Smooth muscle cell (in vitro differentiated cells): ENCODE measurements around the gene NOTCH2. TPM values are rescaled to one million over a fixed set of nuclear protein-coding genes. Genes with fewer than 3 reads are reported as not detected.
"Not testable (repeated sequence)": the region's sequence is repeated elsewhere in the genome, so short reads cannot be mapped to it uniquely, and the experiment has no call there.

Experiments used
- DNase-seq: peaks from one replicate; lab custom pipeline; 2025; ENCODE audit not compliant: unreplicated experiment; lab: John Stamatoyannopoulos, UW
- H2AFZ ChIP-seq: fragments of 200-600 bp; sonication (generic); 2 replicates; pipeline ENCODE4 v1.6.0; 2016; ENCODE audit warnings: antibody characterized with exemption, low read depth, mild to moderate bottlenecking
- H3F3A ChIP-seq: fragments of 200-600 bp; sonication (generic); 2 replicates; pipeline ENCODE4 v1.6.0; 2017; ENCODE audit warnings: antibody characterized with exemption, low read depth
- H3K27ac ChIP-seq: fragments of 200-600 bp; sonication (generic); 2 replicates; pipeline ENCODE4 v1.5.1; 2016; ENCODE audit warnings: low read depth, mild to moderate bottlenecking
- H3K27me3 ChIP-seq: fragments of 200-600 bp; sonication (generic); 2 replicates; pipeline ENCODE4 v1.6.1; 2016; ENCODE audit warnings: low read depth, mild to moderate bottlenecking
- H3K36me3 ChIP-seq: fragments of 200-600 bp; sonication (generic); 2 replicates; pipeline ENCODE4 v1.5.1; 2016; ENCODE audit warnings: low read depth
- H3K4me1 ChIP-seq: fragments of 200-600 bp; sonication (generic); 2 replicates; pipeline ENCODE4 v1.5.1; 2016; ENCODE audit warnings: low read depth
- H3K4me2 ChIP-seq: fragments of 200-600 bp; sonication (generic); 2 replicates; pipeline ENCODE4 v1.6.0; 2016; ENCODE audit warnings: mild to moderate bottlenecking
- H3K4me3 ChIP-seq: fragments of 200-600 bp; sonication (generic); 2 replicates; pipeline ENCODE4 v1.5.1; 2016; ENCODE audit warnings: mild to moderate bottlenecking
- H3K79me2 ChIP-seq: fragments of 200-600 bp; sonication (generic); 2 replicates; pipeline ENCODE4 v1.6.0; 2016; ENCODE audit warnings: low read depth, mild to moderate bottlenecking
- H3K9ac ChIP-seq: fragments of 200-600 bp; sonication (generic); 2 replicates; pipeline ENCODE4 v1.6.0; 2016; ENCODE audit warnings: low read depth
- H3K9me3 ChIP-seq: fragments of 200-600 bp; sonication (generic); replicated peaks from 2 replicates; pipeline ENCODE4 v1.5.1; 2016; ENCODE audit warnings: low read depth
- H4K20me1 ChIP-seq: fragments of 200-600 bp; sonication (generic); 2 replicates; pipeline ENCODE4 v1.6.0; 2016; ENCODE audit warnings: low read depth
- WGBS: methylation state at CpG from one replicate; pipeline ENCODE4 v1.1.7; 2016; ENCODE audit warnings: low lambda C conversion rate; 5-methylcytosine and 5-hydroxymethylcytosine counted together
- polyA plus RNA-seq: library from polyadenylated mRNA; unstranded; fragments of >200 nt; fragmentation: Nextera tagmentation; extraction: Ambion mirVana; gene quantifications from 2 replicates; pipeline ENCODE4 v1.2.1, GENCODE V29; 2016
- total RNA-seq: library from RNA; depleted of rRNA; stranded (reverse); fragments of >200 nt; gene quantifications from 2 replicates; pipeline ENCODE4 v1.2.3, GENCODE V29; 2014
- TF ChIP-seq, protein P1 (sequence below): fragments of 200-600 bp; sonication (generic); IDR thresholded peaks from 2 replicates; pipeline ENCODE4 v1.5.1; 2017; ENCODE audit warnings: borderline replicate concordance, mild to moderate bottlenecking, antibody characterized with exemption; ENCODE audit not compliant: insufficient read depth, poor library complexity, severe bottlenecking

Gene NOTCH2
- total and polyA plus RNA-seq, 2 experiments from 2014 or later = 50.3 to 133 TPM

DNA sequence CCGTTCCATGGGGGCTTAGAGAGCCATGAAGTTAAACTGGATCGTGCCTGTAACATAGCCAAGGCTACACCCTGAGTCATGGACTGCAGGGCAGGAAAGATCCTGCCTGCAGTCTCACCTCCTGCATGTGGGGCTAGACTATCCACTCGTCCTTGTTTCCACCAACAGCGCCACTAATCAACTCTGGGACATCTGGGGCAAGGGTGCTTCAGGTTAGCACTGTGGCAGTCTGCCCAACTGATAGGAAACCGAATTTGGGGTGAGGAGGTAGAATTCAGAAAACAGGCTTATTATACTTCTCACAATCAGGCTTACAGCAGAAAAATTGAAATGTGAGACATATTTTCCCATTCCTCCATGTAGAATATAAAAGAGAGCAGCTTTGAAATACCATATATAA is 88.0 kb downstream of the NOTCH2 start:
- H3K4me1 ChIP-seq = no peaks in the 10 kb centered on the region
- H3K27me3 ChIP-seq = no peaks in the 10 kb centered on the region
- no peak for DNase-seq
- no peak overlapping the region for H3K4me3 ChIP-seq
- peaks cover 28% of the 10 kb centered on the region for H4K20me1 ChIP-seq
- no peak overlapping the region for H2AFZ ChIP-seq
- 90% methylated on average over 5 of the region's 5 CpGs for WGBS
- no peak overlapping the region for H3K27ac ChIP-seq
- TF ChIP-seq, protein P1, sequence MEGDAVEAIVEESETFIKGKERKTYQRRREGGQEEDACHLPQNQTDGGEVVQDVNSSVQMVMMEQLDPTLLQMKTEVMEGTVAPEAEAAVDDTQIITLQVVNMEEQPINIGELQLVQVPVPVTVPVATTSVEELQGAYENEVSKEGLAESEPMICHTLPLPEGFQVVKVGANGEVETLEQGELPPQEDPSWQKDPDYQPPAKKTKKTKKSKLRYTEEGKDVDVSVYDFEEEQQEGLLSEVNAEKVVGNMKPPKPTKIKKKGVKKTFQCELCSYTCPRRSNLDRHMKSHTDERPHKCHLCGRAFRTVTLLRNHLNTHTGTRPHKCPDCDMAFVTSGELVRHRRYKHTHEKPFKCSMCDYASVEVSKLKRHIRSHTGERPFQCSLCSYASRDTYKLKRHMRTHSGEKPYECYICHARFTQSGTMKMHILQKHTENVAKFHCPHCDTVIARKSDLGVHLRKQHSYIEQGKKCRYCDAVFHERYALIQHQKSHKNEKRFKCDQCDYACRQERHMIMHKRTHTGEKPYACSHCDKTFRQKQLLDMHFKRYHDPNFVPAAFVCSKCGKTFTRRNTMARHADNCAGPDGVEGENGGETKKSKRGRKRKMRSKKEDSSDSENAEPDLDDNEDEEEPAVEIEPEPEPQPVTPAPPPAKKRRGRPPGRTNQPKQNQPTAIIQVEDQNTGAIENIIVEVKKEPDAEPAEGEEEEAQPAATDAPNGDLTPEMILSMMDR = no peak
- peaks cover 51% of the 10 kb centered on the region for H3K79me2 ChIP-seq
- no peaks in the 10 kb centered on the region for H3F3A ChIP-seq
- no peak overlapping the region for H3K9ac ChIP-seq
- H3K4me2 ChIP-seq = no peak overlapping the region
- H3K36me3 ChIP-seq = peaks cover 8% of the 10 kb centered on the region
- H3K9me3 ChIP-seq = no peaks in the 10 kb centered on the region

DNA sequence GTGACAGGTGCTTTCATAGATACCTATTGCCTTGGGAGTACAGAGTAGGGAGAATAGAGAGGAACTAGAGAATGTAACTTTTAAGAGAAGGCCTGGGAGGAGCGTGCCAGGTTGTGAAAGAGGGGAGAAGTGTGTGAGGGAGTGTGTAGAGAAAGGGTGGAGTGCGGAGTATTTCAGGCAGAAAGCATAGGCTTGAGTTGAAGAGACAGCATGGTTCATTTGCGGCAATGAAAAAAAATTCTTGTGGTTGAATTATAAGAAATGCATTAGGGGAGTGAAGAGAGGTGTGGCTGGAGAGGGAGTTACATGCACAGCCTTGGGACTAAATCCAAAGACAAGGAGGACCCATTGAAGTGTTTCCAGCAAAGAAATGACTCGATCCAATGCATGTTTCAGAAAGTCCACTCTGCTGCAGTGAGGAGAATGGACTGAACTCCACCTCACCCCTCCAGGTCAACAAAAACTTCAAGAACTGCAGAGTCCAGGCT is 91.4 kb downstream of the NOTCH2 start:
- H3K4me2 ChIP-seq = no peak overlapping the region
- WGBS = 96% methylated on average over 4 of the region's 4 CpGs
- no peaks in the 10 kb centered on the region for H3F3A ChIP-seq
- TF ChIP-seq, protein P1 = no peak
- no peak overlapping the region for H2AFZ ChIP-seq
- H4K20me1 ChIP-seq = peaks cover 47% of the 10 kb centered on the region
- H3K9me3 ChIP-seq = no peaks in the 10 kb centered on the region
- no peak overlapping the region for H3K27ac ChIP-seq
- H3K4me1 ChIP-seq = no peaks in the 10 kb centered on the region
- H3K36me3 ChIP-seq = peaks cover 8% of the 10 kb centered on the region
- peaks cover 33% of the 10 kb centered on the region for H3K79me2 ChIP-seq
- H3K4me3 ChIP-seq = no peak overlapping the region
- no peak overlapping the region for H3K9ac ChIP-seq
- H3K27me3 ChIP-seq = no peaks in the 10 kb centered on the region
- DNase-seq = no peak

DNA sequence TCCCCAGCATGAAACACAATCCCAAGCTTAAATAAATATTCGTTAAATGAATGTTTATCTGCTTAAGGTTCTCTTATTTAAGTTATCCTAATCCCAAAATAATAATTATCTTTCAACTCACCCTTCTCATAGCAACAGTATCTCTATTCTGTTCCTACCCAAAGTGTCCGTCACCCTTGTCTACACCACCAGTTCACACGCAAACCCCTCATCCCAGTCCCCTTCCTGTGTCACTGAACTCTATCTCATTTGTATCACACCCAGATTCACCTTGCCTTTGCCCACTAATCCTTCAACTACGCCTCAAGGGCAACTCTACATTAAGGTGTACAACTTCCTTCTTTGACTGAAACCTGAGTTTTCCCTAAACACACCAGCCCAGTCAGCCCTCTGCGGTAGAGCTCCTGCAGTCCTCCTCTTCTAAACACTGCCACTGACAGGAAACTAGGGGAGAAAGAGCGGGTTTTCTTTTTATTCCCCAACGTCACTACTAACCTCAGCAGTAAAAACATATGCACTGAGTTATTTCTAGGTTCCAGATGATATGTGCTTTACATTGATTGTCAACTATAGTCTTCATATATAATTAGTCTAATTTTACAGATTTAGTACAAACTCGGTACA is 92.2 kb downstream of the NOTCH2 start:
- not testable (repeated sequence) for H3K27ac ChIP-seq, DNase-seq, H3K4me2 ChIP-seq, H2AFZ ChIP-seq, H3F3A ChIP-seq, H3K9ac ChIP-seq, H3K9me3 ChIP-seq, H3K4me1 ChIP-seq, H3K27me3 ChIP-seq, H3K36me3 ChIP-seq, H3K4me3 ChIP-seq
- 96% methylated on average over 8 of the region's 8 CpGs for WGBS
- Histone ChIP-seq H4K20me1 (peaks cover 44% of the 10 kb centered on the region), H3K79me2 (peaks cover 26% of the 10 kb centered on the region)

DNA sequence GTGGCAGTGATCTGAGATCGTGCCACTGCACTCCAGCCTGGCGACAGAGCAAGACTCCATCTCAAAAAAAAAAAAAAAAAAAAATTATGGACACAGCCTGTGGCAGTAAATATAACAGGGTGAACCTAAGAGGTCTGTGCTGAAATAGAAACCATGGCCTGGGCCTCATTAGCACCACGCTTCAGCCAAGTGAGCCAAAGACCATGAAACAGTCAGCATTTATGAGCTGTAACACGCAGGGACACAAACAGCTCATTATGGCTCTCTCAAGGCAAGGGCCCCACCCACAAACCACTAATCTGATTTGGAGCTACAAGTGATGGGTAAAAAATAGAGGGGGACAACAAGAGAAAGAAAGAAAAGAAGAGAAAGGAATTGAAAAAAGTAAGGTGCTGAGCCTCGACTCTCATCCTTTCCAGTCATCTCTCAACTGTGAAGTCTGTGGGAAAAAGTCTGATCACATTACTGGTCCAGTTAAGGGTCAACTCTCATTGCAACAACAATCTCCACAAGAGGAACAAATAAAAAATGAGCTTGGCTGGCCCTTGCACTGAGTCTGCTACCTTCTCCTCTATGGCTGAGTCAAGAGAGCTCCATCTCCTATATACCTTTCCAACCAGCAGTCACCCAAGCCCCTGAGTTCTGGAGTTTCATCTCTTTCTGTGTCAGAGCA is 93.7 kb downstream of the NOTCH2 start:
- not testable (repeated sequence) for H3K9me3 ChIP-seq, DNase-seq, H3F3A ChIP-seq, H3K9ac ChIP-seq, H3K27me3 ChIP-seq, H3K4me1 ChIP-seq, H3K27ac ChIP-seq, H2AFZ ChIP-seq, H3K36me3 ChIP-seq, H3K4me2 ChIP-seq, H3K4me3 ChIP-seq
- 81% methylated on average over 5 of the region's 5 CpGs for WGBS
- peaks cover 21% of the 10 kb centered on the region for H3K79me2 ChIP-seq
- peaks cover 39% of the 10 kb centered on the region for H4K20me1 ChIP-seq
